NCI-H1092 treated with DMSO at 0.1 percent for 48 hours (cell line): ENCODE results near the gene DDA1.

Source experiments
- DNase-seq: peaks from one replicate; lab custom pipeline; 2025; lab: John Stamatoyannopoulos, UW

The DDA1 gene

GRCh38 chr19:17330262-17331044, 21.1 kb downstream of the DDA1 start:
- DNase-seq, result no peak

DNA sequence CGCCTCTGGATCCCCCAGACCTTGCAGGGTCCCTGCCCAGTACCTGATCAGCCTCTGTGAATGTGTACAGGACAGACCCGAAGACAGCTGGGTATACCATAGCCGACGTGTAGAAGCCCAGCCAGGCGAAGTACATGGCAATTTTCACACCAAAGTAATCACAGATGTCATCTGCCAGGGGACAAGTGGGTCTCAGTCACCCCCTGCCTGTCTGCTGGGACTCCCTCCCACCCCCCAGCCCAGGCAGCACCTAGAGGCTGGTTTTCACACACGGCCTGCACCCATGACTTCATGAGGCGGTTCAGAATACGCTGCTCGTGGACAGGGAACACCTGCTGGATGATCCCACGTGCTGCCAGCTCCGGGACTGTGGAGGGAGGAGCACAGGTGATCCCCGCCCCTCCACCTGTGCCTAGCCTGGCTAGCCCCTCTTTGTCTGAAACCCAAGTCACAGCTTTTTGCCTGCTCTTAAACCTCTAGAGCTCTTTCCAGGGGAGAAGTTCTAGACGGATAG, 21.7 kb downstream of the DDA1 start:
- DNase-seq, result no peak

DNA sequence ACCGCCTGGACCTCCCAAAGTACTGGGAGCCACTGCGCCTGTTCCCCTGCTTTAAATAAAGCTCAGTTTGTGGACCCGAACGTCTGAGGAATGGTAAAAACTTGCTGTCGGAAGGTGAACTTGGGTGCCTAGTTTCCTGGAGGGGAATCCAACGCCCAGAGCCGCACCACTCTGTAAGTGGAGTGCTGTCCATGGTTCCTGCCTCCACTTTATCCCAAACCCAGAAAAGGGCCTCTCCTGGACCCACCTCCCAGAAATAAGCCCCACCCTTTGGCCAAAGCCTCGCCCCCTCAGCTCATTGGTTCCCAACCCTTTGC, 23.0 kb downstream of the DDA1 start:
- DNase-seq, result no peak

GRCh38 chr19:17332677-17333581, 23.6 kb downstream of the DDA1 start:
- peak; percentile 15 for DNase-seq

- no peak for DNase-seq
Observed at GRCh38 chr19:17333611-17334413, 24.4 kb downstream of the DDA1 start.

GRCh38 chr19:17334414-17335409, 25.3 kb downstream of the DDA1 start, which contains the start of gene ANO8:
Gene ANO8 (minus strand): TSS chr19:17334855. CDS start chr19:17334670, 185 bp downstream.
- peak; percentile 95 for DNase-seq

GRCh38 chr19:17335575-17335974, 26.2 kb downstream of the DDA1 start:
- no peak for DNase-seq

- peak; percentile 99 for DNase-seq
Observed at GRCh38 chr19:17336872-17337674, 27.7 kb downstream of the DDA1 start, which contains the start of gene GTPBP3. Gene GTPBP3 (plus strand): TSS chr19:17337553. CDS start chr19:17337612, 59 bp downstream.

DNA sequence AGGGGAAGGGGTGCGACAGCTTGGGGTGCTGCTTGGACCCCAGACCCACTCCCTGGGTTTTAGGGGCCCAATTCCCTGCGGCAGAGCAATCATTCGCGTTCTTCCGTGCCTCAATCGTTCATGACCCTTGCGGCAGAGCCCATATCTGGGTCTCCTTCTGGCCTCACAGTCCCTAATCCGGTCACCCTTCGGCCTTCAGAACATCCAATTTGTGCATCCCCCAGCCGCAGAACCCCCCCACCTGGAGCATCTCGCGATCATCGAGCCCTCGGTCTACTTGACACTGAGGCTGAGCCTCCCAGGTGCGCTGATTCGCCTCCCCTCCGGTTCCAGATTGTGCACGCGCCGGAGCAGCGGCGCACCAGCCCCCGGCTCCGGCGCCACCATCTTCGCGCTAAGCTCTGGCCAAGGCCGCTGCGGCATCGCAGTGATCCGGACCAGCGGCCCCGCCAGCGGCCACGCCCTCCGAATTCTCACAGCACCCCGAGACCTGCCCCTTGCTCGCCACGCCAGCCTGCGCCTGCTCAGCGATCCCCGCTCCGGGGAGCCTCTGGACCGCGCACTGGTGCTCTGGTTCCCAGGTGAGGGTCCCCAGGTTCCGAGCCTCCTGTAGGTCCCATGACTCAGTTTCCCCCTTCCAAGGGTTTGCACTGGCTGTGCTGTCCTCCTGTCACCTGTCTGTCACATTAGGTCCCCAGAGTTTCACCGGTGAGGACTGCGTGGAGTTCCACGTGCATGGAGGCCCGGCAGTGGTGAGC, 28.5 kb downstream of the DDA1 start:
- DNase-seq, result peak; percentile 35

DNA sequence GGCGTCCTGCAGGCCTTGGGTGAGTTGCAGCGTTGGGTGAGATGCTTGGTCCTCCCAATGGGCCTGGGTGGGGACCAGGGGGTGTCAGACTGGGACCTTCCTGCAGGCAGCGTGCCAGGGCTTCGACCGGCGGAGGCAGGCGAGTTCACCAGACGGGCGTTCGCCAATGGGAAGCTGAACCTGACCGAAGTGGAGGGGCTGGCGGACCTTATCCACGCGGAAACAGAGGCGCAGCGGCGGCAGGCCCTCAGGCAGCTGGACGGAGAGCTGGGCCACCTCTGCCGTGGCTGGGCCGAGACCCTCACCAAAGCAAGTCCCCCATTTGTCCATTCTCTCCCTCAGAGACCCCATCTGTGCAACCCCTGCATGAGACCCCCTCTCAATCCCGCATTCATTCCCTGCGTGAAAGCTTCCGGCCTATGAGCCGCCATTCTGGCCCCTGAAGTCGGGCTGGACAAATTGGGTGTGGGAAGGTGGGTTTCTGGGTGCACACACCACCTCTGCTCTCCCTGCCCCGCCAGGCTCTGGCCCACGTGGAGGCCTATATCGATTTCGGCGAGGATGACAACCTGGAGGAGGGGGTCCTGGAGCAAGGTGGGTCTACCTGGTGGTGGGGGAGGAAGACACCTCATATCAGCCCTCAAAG, 29.2 kb downstream of the DDA1 start:
- no peak for DNase-seq

DNA sequence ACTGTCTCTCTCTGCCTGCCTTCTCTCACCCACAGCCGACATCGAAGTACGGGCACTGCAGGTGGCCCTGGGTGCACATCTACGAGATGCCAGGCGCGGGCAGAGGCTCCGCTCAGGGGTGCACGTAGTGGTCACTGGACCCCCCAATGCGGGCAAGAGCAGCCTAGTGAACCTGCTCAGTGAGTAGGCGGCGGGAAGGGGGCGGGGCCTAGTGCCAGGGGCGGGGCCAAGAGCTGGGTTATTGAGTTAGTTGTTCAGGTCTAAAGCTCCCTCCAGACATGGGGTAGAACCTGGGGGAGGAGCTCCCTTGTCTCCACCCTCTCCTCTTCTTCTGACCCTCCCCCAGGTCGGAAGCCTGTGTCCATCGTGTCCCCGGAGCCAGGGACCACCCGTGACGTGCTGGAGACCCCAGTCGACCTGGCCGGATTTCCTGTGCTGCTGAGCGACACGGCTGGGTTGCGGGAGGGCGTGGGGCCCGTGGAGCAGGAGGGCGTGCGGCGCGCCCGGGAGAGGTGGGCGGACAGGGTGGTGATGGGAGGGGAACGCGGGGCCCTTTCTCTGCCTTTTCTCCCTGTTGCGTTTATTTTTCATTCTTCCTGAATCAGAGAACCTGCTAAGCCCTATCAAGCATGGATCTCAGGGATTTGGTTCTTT, 29.9 kb downstream of the DDA1 start:
- no peak for DNase-seq

DNA sequence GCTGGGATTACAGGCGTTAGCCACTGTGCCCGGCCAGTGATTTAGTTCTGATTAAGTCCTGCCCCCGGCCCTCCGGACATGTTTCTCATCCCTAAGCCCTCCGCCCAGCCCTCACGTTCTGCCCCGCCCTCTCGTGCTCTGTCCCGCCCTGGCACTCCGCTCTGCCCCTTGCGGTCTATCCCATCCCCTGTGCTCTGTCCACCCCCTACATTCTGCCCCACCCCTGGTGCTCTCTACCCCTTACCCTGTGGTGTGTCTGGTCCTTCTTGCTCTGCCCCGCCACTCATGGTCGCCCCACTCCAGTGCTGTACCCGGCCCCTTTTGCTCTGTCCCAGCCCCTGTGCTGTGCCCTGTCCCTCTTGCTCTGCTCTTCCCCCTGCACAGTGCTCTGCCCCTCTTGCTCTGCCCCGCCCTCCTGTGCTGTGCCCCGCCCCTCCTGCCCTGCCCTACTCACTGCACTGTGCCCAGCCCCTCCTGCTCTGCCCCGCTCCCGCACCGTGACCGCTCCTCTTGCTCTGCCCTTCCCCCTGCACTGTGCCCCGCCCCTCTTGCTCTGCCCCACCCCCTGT, 31.0 kb downstream of the DDA1 start:
- DNase-seq, result no peak

DNA sequence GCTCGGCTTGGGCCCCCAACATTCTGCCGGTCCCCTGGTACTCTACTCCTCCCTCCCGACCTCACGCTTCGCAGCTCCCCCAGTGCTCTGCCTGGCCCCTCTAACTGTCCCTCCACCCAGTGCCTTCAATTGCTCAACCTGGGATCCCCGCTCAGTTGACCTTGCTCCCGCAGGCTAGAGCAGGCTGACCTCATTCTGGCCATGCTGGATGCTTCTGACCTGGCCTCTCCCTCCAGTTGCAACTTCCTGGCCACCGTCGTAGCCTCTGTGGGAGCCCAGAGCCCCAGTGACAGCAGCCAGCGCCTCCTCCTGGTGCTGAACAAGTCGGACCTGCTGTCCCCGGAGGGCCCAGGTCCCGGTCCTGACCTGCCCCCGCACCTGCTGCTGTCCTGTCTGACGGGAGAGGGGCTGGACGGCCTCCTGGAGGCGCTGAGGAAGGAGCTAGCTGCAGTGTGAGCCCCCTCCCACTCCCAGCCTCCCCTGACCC, 31.6 kb downstream of the DDA1 start:
- DNase-seq, result no peak

DNA sequence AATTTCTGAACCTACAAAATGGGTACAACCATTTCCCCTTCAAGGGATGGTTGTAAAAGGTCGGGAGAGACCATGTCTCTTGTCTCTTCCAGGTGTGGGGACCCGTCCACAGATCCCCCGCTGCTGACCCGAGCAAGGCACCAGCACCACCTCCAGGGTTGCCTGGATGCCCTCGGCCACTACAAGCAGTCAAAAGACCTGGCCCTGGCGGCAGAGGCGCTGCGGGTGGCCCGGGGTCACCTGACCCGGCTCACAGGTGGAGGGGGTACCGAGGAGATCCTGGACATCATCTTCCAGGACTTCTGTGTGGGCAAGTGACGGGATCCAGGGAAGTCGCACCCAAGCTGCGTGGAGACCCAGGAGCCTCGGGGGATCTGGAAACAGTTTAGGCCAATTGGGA, 32.0 kb downstream of the DDA1 start:
- no peak for DNase-seq

DNA sequence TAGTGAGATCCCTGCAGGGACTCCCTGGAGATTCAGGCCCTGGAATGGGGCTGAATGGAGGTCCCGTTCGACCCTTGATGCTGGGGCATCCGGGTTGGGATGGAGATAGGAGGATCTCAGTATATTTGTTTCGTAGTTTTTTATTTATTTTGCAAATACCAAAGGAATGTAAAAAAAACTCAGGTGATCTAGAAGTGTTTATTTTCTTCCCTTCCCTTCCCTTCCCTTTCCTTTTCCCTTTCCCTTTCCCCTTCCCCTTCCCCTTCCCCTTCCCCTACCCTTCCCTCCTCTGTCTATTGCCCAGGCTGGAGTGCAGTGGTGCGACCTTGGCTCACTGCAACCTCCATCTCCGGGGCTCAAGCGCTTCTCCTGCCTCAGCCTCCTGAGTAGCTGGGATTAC, 32.5 kb downstream of the DDA1 start:
- DNase-seq, result no peak

DNA sequence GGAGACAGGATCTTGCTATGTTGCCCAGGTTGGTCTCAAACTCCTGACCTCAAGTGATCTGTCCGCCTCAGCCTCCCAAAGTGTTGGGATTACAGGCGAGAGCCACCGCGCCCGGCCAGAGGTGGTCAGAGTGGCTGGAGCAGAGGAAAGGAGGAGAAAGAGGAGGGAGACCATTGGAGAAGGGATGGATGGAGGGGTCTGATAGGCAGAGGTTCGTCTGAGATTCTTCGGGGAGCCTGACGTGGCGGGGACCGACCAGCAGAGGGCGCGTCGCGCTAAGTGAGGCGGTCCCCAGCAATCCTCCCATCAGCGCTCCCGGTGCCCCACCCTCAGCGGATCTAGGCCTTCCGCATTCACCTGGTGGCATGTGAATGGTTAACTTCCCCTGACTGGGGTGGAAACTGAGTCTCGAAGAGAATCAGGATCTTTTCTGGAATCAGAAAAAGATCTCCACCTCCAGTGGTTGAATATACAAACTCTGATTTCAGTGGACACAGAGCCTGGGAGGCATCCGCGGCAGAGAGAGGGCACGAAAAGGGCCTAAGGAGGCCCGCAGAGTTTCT, 36.8 kb downstream of the DDA1 start:
- DNase-seq, result peak; percentile 62

- no peak for DNase-seq
Observed at GRCh38 chr19:17347361-17347760, 38.0 kb downstream of the DDA1 start.
